Right lung (tissue), 5 donors: ENCODE results near the gene SYCE1. TPM values are rescaled to one million over a fixed set of nuclear protein-coding genes. Genes with fewer than 3 reads are reported as not detected.

ENCODE experiments used
- DNase-seq, 2 donors: peaks; one replicate each; pipeline ENCODE4 v3.0.0-alpha.2; 2013
- polyA plus RNA-seq, 5 donors: library from polyadenylated mRNA; unstranded; fragments of 120-200 nt; gene quantifications; one replicate each; pipeline versions ENCODE4 v1.2.1 to v1.2.3, GENCODE V29; 2013; ENCODE audit warnings: inconsistent platforms in 1 of 5, low replicate concordance in 1 of 5; ENCODE audit not compliant: insufficient read length in 5 of 5, insufficient read depth in 1 of 5

The SYCE1 gene
- polyA plus RNA-seq, 5 donors = 0.09 to 0.28 (median 0.20) TPM; not detected in 1

DNA sequence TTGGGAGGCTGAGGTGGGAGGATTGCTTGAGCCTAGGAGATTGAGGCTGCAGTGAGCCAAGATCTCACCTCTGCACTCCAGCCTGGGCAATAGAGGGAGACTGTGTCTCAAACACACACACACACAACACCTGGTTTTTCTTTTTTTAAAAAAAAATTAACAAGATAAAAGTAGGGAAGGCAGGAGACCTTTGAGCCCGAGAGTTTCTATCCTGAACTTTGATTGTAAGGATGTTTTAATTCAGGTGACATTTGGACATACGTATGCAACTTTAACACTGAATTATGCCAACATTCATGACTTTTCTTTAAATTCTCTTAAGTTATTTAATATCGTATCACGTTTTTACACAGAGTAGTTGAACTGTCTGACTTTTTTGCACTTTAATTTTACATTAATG lies 49.9 kb downstream of the SYCE1 start:
- DNase-seq = no peak

DNA sequence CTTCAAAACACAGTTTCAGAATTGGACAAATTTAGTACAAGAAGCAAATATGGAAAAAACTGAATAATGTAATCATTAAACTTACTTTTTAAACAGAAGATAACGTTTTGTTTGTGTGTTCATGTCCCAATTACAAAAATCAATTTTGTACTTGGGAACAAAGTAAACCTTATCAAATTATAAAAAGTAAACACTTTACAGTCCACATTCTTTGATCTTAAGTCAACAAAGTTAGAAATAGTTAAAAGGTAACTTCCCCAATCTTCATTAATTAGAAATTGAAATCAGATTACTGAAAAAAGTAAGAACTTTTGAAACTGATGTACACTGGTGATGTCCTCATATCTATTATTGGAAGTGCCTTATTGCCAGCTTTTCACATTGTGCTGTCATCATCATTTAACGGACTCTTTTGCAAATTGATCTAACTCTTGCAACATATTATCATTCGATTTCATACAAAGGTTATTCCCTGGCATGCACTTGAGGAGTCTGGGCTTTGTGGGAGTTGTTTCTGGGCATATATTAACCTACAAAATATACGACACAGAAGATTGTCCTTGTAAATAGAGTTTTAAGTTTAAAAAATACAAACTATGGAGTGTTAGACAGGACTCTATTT lies 53.4 kb downstream of the SYCE1 start:
- DNase-seq = no peak

DNA sequence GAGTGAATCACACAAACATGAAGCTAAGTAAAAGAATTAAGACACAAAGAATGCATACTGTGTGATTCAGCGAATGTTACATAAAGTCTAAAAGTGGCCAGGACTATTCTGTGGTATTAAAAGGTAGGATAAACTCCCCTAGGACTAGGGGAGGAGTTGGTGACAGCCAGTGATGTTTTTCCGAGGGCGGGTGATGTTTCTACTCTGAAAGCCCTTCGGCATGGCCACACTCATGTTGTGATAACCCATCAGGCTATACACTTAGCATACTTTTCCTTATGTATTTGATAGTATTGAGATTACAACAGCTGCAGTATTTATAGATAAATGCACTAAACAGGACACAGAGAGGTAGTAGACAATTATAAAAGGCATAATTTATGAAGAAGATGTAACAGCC lies 54.0 kb downstream of the SYCE1 start:
- no peak for DNase-seq

DNA sequence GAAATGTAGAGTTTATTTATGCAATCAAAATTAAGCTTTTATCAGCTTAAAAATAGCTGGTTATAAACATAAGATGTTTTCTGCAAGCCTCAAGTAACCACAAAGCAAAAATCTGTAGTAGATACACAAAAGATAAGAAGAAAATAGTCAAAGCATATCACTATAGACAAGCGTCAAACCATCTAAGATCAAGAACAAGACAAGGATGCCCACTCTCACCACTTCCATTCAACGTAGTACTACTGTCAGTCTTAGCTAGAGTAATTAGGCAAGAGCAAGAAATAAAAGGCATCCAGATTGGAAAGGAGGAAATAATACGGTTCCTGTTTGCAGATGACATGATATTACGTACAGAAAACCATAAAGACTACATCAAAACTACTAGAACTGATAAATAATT lies 55.7 kb downstream of the SYCE1 start:
- DNase-seq = no peak

Other genes starting within 250 kb of the SYCE1 start
- gene CALY, start 228.7 kb downstream of the SYCE1 start, polyA plus RNA-seq = under 1 TPM in 3 of 5 donors, not detected in 2; 0.29 to 0.31 (median 0.31) TPM
- gene PRAP1, start 218.2 kb downstream of the SYCE1 start, polyA plus RNA-seq = under 1 TPM in 4 of 5 donors, not detected in 1; 0.29 to 0.74 (median 0.61) TPM
- gene FUOM, start 207.6 kb downstream of the SYCE1 start, polyA plus RNA-seq = 10 to 100 TPM in 2 of 5 donors, 1 to 10 TPM in 3; 6.7 to 13.9 (median 8.1) TPM
- 10 to 100 TPM; 66.9 to 92.0 (median 73.4) TPM for gene ECHS1, start 192.2 kb downstream of the SYCE1 start, polyA plus RNA-seq
- gene PAOX, start 186.3 kb downstream of the SYCE1 start, polyA plus RNA-seq = 1 to 10 TPM; 3.7 to 8.5 (median 5.7) TPM
- gene MTG1, start 171.4 kb downstream of the SYCE1 start, polyA plus RNA-seq = 10 to 100 TPM; 51.1 to 71.4 (median 62.9) TPM
- gene SPRN, start 141.0 kb downstream of the SYCE1 start, polyA plus RNA-seq = 1 to 10 TPM; 2.6 to 6.6 (median 3.1) TPM
- 1 to 10 TPM; 1.3 to 3.5 (median 2.3) TPM for gene SCART1, start 111.6 kb downstream of the SYCE1 start, polyA plus RNA-seq
- 1 to 10 TPM; 1.3 to 2.2 (median 2.0) TPM for gene CYP2E1, start 38.2 kb downstream of the SYCE1 start, polyA plus RNA-seq
- not detected for gene FRG2B, start 61.2 kb upstream of the SYCE1 start, polyA plus RNA-seq